Thyroid gland (tissue), 4 donors: Measurements from ENCODE around the gene ERFE.

Experiments
- CTCF ChIP-seq, 6 experiments: fragments of 200-600 bp in 3 of 6; fragments of 450-650 bp in 3 of 6; sonication (generic) in 3 of 6; IDR thresholded peaks; one replicate each; pipeline ENCODE4 v1.5.1; 2016 to 2019; ENCODE audit warnings: antibody characterized with exemption in 6 of 6, mild to moderate bottlenecking in 2 of 6, inconsistent platforms in 1 of 6, moderate library complexity in 1 of 6
- POLR2A ChIP-seq, 2 donors: fragments of 450-650 bp; IDR thresholded peaks; one replicate each; pipeline ENCODE4 v1.6.1; 2017; ENCODE audit warnings: antibody characterized with exemption in 2 of 2, mild to moderate bottlenecking in 2 of 2, moderate library complexity in 1 of 2

GRCh38 chr2:238151205-238151604 lies 7.6 kb upstream of the ERFE start:
- no peak for TF ChIP-seq CTCF (IDR thresholded peaks at IDR 0.05)
- no peak for TF ChIP-seq POLR2A (IDR thresholded peaks at IDR 0.05)
